HPDE6-E6E7 (cell line): Measurements from ENCODE around the gene PIP5KL1.

Experiments
- DNase-seq: peaks from one replicate; pipeline ENCODE4 v3.0.0; 2011; ENCODE audit warnings: missing footprints; ENCODE audit errors: extremely low spot score

The PIP5KL1 gene

DNA sequence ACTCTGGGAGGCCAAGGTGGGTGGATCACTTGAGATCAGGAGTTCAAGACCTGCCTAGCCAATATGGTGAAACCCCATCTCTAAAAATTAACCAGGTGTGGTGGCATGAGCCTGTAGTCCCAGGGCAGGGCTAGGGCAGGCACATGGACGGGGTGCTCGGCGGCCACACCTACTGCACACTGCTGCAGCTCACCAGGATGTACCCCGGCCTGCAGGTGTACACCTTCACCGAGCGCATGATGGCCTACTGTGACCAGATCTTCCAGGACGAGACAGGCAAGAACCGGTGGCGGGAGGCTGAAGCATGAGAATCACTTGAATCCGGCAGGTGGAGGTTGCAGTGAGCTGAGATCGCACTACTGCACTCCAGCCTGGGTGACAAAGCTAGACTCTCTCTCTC is 16.9 kb downstream of the PIP5KL1 start:
- DNase-seq, result no peak

DNA sequence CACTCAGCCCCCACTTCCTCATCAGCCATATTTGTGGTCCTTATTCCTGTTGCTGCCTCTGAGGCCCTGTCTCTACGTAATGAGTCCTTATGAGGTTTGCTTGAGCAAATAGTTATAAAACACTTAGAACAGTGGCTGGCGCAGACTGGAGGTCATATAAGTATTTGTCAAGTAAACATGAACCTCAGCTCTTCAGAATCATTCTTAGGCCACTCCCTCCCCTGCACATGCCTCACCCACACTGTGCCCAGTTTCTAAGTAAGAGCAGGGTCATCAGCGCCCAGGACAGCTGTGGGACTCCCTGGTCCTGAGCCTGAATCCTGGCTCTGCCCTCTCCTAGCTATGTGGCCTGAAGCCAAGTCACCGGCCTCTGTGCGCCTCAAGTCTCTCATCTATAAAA is 17.7 kb downstream of the PIP5KL1 start:
- DNase-seq, result no peak

DNA sequence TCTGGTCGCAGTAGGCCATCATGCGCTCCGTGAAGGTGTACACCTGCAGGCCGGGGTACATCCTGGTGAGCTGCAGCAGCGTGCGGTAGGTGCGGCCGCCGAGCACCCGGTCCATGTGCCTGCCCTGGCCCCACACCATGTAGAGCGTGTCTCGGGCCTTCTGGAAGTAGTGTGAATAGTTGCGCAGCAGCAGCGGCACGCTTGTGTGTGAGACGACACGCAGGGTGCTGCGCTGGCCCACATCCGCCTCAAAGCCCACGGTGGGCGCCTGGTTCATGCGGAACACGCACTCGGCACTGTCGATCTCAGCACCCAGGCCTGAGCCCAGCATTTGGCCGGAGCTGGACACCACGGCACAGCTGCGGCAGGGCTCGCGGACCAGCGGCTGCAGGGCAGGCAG is 18.3 kb downstream of the PIP5KL1 start:
- no peak for DNase-seq

DNA sequence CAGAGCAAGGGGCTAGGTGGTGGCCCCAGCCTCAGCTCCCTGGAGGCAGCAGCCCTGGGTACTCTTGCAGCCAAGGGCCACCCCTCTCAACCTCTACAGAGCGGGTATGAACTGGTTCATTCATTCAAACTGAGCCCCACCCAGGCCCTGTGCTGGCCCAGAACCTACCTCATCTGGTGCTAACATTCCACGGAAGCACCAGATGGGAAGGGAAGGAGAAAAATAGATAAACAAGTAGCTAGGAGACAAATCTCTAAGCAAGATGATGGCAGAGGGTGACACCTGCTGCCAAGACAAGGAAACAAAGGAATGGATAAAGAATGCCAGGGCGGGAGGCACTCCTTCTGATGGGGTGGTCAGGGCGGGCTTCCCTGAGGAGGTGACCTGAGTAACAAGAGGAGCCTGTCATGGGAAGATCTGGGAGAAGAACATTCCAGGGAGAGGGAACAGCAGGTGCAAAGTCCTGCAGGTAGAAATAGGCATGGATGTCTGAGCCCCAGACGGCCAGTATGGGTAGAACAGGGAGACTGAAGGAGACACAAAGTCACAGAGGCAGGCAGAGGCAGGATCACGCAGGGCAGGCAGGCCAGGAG is 19.9 kb downstream of the PIP5KL1 start:
- DNase-seq, result no peak

DNA sequence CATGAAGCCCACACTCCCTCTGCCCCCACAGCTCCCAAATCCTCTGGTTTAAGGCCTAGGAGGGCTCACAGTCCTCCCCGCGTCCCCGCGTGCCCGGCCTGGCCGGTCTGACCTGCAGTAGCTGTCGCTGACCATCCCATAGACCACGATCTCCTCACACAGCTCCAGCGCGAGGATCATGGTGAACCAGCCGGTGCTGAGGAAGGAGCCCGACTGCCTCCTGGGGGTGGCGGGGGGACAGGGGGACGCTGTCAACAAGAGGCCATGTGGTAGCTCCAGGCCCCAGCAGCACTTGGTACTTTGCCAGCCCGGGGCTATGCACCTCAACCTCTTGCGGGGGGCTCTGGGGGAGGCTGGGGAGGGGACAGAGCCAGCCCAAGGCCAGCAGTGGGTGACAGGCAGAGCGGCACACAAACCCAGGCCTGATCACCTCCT is 20.7 kb downstream of the PIP5KL1 start:
- no peak for DNase-seq

DNA sequence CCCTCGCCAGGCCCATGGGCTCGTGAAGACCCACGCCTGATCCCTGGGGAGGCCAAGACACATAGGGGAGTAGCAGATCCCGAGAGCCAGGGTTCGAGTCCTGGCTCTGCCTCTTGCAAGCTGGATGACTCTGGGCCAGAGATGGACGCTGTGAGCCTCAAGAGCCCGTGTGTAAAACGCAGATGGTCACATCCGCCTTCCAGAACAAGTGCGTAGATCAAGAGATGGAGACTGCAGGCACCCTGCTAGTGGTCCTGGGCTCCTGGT is 22.0 kb downstream of the PIP5KL1 start:
- DNase-seq, result no peak

DNA sequence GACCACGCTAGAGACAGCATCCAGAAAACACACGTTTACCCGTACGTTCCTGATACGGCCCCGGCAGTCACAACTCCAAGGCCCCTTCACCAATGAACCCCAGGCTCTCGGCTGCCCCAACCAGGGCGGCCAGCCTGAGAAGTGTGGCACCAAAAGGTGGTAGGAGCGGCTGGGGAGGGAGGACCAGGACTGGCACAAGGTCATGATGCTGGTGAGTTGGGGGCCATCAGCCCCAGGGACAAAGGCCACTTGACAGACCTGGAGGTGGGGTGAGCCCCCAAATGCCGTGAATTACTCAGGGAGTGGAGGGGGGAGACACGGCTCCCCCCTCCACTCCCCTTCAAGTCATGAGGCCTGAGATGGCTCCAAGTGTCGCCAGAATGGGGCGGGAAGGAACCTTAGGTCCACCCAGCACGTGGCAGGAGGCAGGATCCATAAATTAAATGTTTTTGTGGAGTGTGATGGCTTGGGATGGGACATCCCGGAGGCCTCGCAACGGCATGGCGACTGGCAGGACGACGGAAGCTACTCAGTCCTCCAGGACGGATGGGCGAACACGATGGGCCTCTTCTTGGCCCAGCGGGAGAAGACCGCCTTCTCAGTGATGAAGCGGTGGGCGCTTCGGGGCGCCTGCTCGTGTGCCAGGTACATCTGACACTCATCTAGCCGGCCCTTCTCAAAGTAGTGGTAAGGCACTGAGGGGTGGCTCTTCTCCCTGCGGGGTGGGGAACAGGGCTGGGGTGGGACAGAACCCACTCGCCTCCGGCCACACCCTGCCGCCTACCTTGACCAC is 22.5 kb downstream of the PIP5KL1 start:
- DNase-seq, result no peak

DNA sequence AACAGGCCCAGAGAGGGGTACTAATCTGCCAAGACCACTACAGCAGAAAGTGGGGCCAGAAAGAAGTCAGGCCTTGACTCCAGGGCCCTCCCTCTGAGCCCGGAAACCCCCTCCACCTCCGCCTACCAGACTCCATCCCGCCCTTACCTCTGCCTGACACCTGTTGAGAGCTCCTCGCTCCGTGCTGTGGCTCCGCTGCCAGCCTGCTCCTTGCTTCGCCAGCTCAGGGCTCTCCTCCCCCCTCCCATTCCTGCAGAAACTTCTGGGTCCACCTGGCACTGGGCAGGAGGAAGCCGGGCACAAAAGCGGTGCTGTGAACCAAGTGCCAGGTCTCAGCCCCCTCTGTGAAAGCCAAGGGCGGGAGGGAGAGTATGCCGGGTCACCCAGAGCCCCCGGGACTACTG is 24.8 kb downstream of the PIP5KL1 start:
- DNase-seq, result no peak

DNA sequence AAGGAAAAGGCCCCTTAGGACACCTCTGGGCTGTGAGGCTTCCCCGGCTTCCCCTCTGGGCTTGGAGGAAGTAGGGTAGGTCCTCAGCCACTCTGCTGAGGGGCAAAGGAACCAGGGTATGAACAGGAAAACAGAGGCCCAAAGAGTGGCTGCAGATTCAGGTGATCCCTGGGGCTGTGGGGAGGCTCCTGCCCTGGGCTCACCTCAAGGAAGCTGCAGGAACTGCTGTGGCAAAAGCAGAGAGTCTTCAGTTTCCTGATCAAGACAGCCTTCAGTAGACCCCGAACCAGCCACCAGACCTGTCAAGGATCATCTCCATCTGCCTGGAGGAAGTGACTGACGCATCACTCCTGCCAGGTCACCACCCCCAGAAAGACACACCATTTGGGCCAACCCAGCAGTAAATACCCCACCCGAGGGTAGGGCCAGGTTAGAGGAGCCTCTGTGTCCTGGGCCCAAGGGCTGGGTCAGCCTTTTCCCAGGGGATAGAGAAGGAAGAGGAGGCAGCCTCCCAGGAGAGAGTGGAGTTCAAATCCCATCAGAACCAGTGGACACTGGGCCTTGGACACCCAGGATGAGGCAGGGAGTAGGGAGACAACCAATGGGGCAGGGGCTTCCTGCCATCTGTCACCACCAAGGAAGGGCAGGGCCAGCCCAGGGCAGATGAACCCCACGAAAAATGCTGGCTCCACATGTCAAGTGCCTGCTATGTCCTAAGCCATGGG is 25.4 kb downstream of the PIP5KL1 start:
- no peak for DNase-seq

DNA sequence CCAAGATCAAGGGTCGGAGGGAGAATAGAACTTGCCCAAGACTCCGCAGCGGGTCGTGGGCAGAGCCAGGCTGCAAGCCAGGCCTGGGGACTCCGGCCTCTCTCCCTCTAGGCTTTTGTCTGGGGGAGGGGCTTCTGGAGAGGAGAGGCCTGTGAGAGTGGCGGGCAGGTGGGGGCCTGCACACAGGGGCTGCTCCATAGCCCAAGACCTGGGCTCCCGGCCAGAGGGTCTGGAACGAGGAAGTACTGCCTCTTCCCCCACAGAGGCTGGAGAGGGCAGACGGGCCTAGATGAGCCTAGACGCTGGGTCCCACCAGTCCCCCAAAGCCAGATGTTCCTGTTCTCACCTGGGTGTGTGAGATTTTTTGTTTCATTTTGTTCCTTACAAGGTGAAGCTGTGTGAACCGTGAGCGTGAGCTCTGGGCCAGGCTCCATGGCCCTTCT is 26.0 kb downstream of the PIP5KL1 start:
- DNase-seq, result no peak

DNA sequence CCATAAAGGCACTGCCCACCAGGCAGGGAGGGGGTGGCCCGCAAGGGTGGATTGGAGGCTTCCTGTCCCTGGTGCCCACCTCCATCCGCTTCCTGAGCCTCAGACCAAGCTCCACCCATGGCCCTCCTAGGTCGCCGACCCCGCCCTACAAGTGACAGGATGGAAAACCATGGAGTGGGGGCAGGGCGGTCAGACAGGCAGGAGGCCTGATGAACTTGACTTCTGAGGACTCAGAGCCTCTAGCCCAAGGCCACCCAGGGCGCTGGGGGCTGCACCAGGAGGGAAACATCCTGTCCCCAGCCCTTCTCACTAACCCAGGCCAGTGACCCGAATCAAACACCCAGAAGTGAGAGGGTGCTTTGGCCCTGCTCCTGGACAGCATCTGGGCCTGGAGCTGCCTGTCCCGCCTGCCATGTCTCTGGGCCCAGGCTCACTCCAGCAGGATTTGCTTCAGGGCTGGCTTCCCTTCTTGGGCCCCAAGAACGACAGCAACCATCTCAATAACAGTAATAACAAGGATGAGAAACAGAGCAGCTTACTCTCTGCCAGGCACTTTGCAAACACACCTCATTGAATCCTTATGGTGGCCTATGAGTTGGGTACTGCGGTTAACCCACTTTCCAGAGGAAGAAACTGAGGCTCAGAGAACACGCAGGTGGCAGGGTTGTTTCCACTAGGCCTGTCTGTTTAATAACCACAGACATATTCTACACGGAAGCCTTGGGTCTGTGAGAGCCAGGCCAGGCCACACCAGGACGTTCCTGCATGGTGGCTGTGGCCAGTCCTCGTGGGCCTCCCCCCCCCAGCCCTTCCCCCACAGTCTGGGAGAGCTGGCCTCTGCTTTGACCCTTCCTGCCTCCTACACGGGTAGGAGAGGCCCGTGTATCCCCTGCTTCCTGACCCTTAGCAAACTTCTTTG is 26.8 kb downstream of the PIP5KL1 start:
- no peak for DNase-seq

DNA sequence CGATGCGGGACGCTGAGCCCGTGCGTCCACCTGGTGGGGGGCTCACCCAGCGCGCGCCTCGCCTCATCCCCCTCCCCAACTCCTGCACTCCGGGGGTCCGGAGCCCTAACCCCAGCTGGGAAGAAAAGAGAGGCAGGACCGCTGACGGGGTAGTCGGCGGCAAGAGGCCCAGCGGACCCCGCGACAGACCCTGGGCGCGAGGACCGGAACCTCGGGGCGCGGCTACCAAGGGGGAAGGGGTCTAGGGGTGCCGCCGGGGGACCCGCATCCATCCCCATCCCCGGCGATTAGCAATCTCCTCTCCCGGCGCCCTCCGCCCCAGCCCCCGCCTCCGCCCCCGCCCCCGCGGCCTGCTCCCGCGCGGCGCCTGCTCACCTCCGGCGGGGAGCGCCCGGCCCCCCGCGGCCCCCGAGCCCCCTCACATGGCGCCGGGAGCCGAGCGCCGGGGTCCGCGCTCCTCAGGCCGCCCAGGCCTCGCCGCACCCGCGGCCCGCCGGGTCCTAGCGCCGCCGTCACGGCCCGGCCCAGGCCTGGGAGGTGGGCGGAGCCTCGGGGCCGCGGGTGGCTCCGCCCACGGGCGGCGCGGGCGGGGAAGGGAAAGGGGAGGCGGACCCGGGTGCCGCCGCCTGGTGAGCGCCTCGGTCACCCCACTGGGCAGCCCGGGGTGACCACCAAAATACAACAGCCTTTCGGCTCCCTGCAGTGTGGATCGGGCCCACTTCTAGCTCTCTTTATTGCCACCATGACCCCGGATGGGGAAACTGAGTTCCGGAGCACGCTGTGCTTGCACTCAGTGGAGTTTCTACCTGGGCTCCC is 31.2 kb downstream of the PIP5KL1 start, which contains the start of gene ST6GALNAC6:
Gene ST6GALNAC6, minus strand, starts transcription at position 476 of the 816 bp plus-strand sequence. CDS start 1,622 bp downstream, outside the sequence.
- peak; percentile 86 for DNase-seq

DNA sequence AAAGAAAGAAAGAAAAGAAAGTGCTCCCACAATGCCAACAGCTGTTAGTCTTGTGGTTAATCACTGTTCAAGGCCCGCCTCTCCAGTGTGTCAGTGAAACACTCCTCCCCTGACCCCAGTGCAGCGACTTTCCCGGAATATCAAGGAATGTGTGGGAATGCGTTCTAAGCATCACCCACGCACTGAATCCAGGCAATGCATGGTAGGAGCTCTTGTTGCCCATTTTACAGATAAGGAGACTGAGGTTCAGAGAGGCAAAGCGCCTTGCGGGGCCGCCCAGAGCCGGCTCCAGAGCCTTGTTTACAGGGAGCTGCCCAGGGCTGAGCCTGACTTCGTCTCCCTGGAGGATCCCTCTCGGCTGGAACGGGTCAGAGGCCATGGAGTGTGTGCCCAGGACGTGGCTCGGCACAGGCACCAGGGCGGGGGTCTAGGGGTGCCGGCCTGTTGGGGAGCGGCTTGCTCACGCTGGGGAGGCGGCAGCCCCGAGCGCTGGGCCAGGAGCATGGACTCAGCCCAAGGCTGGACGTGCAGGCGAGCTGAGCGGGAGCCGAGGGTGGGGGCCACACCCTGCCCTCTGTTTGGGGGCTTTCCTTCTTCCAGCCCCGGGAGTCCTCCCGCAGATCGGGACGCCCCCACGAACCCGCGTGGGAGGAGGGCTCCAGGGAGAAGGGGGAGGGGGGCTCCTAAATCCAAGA is 32.0 kb downstream of the PIP5KL1 start:
- no peak for DNase-seq

DNA sequence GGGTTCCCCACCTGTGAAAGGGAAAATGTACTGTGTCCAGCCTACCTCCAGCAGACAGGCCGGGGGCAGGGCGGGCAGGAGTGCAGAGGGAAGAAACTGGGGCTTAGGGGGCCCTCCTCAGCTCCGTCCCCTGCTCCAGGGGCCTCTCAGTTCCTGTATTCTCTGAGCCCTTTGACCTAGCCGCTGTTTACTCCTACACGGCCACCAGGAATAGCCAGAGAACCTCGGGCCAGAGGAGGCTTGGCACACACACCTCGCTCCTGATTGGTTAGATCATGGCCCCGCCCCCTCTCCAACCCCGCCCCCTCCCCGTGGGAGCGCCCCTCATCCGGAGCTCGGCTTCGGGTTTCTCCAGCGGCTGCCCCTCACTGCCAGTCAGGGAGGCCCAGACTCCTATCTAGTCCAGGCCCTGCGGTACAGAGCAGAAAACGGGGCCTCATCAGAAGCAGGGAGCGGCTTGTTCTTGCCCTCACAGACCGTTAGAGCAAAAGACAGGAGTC is 33.3 kb downstream of the PIP5KL1 start:
- DNase-seq, result no peak

DNA sequence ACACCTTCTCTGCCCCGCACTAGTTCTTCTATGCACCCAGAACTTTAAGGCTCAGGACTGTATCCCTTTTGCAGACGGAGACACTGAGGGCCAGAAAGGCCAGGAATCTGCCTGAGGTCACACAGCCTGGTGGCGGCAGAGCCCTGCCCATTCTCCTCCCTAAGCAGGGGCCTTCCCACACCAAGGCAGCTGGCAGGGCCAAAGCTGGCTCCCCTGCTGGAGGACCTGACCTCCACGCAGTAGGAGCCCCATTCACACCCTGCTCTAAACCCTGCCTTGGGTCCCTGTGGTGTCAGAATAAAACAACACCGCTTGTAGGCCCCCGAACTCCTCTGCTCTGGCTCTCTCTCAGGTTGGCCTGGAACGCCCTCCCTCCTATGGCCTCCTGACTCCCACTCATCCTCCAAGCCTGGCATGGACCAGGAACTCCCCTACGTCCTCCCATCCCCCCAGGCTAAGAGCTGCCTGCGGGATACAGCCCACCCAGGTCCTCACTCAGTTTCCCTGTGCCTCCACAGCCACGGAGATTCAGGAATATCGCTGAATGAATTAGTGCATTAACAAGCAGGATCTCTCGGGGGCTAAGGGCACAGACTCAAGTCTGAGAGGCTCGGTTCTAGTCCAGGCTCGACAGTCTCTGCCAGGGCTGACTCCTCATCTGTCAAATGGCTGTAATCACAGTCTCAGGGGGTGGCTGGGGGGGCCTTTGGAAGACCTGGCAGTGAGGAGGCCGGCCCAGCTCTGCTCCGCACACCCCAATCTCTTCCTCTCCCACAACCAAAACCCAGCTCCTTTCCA is 34.0 kb downstream of the PIP5KL1 start:
- no peak for DNase-seq

DNA sequence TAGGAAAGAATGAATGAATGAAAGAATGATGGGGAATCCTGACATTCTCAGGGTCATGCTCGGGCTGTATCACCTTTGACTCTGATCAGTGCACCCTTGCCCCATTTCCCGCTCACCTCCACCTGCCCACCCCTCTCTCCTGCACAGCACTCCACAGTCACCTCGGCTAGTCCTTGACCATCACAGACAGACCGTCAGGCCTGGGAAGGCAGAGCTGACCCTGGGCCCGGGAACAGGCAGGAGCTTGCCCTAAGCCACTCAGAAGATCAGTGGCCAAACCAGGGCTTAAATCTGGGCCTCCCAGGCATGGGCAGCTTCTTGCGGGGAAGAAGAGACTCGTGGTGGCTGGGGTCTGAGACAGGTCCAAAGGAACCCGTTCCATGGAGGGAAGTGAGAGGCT is 34.8 kb downstream of the PIP5KL1 start:
- no peak for DNase-seq

DNA sequence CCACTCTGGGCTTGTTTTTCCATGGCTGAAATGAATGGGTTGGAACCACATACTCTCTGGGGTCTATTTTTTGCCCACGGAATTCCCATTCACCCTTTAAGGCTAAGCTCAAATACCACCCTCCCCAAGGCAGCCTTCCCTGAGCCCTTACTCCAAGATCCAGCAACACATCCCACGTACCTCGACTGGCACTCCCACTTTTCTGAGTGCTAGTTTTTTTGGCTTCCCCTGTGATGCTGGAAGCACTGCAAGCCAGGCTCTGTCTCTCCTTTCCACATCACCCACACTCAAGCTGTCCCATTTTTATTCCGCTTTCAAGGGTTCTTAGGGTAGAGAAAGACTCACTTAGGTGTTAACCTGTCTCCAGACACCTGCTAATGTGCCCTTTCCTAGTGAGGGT is 37.2 kb downstream of the PIP5KL1 start:
- DNase-seq, result no peak

DNA sequence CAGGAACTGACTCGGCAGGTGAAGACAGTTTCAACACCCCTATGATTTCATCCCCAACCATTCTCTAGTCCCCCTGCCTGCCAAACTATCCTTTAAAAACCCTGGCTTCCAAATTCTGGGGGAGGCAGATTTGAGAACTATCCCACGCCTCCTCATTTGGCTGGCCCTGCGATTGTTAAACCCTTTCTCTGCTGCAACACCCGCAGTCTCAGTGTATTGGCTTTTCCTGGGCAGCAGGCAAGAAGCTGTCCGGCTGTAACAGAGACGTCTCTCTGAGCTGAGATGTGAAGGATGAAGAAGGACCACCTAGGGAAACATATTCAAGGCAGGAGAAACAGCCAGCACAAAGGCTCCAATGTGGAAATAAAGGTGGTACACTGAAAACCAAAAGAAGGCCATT is 37.7 kb downstream of the PIP5KL1 start:
- no peak for DNase-seq

DNA sequence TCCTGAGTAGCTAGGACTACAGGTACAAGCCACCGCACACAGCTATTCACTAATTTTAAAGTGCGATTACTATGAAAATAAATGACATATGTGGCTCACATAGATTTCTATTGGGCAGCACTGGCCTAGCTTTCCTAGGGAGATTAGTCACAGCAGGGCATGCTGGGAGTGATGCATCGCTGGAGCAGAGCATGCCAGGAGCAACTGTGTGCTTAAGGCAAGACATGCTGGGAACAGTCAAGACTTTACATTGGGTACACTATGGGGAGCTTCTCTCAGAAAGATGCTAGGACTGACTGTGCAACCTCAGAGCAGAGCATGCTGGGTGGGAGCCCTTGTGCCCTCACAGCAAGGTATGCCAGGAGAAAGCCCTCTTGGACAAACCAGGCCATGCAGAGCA is 40.5 kb downstream of the PIP5KL1 start:
- no peak for DNase-seq
